Smooth muscle cell (in vitro differentiated cells): ENCODE results near the gene CMSS1. TPM values are rescaled to one million over a fixed set of nuclear protein-coding genes. Genes with fewer than 3 reads are reported as not detected.

Source experiments
- DNase-seq: peaks from one replicate; lab custom pipeline; 2025; ENCODE audit not compliant: unreplicated experiment; lab: John Stamatoyannopoulos, UW
- H2AFZ ChIP-seq: fragments of 200-600 bp; sonication (generic); 2 replicates; pipeline ENCODE4 v1.6.0; 2016; ENCODE audit warnings: antibody characterized with exemption, low read depth, mild to moderate bottlenecking
- H3F3A ChIP-seq: fragments of 200-600 bp; sonication (generic); 2 replicates; pipeline ENCODE4 v1.6.0; 2017; ENCODE audit warnings: antibody characterized with exemption, low read depth
- H3K27ac ChIP-seq: fragments of 200-600 bp; sonication (generic); 2 replicates; pipeline ENCODE4 v1.5.1; 2016; ENCODE audit warnings: low read depth, mild to moderate bottlenecking
- H3K27me3 ChIP-seq: fragments of 200-600 bp; sonication (generic); 2 replicates; pipeline ENCODE4 v1.6.1; 2016; ENCODE audit warnings: low read depth, mild to moderate bottlenecking
- H3K36me3 ChIP-seq: fragments of 200-600 bp; sonication (generic); 2 replicates; pipeline ENCODE4 v1.5.1; 2016; ENCODE audit warnings: low read depth
- H3K4me1 ChIP-seq: fragments of 200-600 bp; sonication (generic); 2 replicates; pipeline ENCODE4 v1.5.1; 2016; ENCODE audit warnings: low read depth
- H3K4me2 ChIP-seq: fragments of 200-600 bp; sonication (generic); 2 replicates; pipeline ENCODE4 v1.6.0; 2016; ENCODE audit warnings: mild to moderate bottlenecking
- H3K4me3 ChIP-seq: fragments of 200-600 bp; sonication (generic); 2 replicates; pipeline ENCODE4 v1.5.1; 2016; ENCODE audit warnings: mild to moderate bottlenecking
- H3K79me2 ChIP-seq: fragments of 200-600 bp; sonication (generic); 2 replicates; pipeline ENCODE4 v1.6.0; 2016; ENCODE audit warnings: low read depth, mild to moderate bottlenecking
- H3K9ac ChIP-seq: fragments of 200-600 bp; sonication (generic); 2 replicates; pipeline ENCODE4 v1.6.0; 2016; ENCODE audit warnings: low read depth
- H3K9me3 ChIP-seq: fragments of 200-600 bp; sonication (generic); replicated peaks from 2 replicates; pipeline ENCODE4 v1.5.1; 2016; ENCODE audit warnings: low read depth
- H4K20me1 ChIP-seq: fragments of 200-600 bp; sonication (generic); 2 replicates; pipeline ENCODE4 v1.6.0; 2016; ENCODE audit warnings: low read depth
- CTCF ChIP-seq: fragments of 200-600 bp; sonication (generic); IDR thresholded peaks from 2 replicates; pipeline ENCODE4 v1.5.1; 2017; ENCODE audit warnings: borderline replicate concordance, mild to moderate bottlenecking, antibody characterized with exemption; ENCODE audit not compliant: insufficient read depth, poor library complexity, severe bottlenecking
- WGBS: methylation state at CpG from one replicate; pipeline ENCODE4 v1.1.7; 2016; ENCODE audit warnings: low lambda C conversion rate; 5-methylcytosine and 5-hydroxymethylcytosine counted together
- polyA plus RNA-seq: library from polyadenylated mRNA; unstranded; fragments of >200 nt; fragmentation: Nextera tagmentation; extraction: Ambion mirVana; gene quantifications from 2 replicates; pipeline ENCODE4 v1.2.1, GENCODE V29; 2016
- total RNA-seq: library from RNA; depleted of rRNA; stranded (reverse); fragments of >200 nt; gene quantifications from 2 replicates; pipeline ENCODE4 v1.2.3, GENCODE V29; 2014

CMSS1 gene
- total and polyA plus RNA-seq, 2 experiments from 2014 or later, result 19.2 to 24.1 TPM

- no peak overlapping the region for H3K4me3 ChIP-seq
- no peak for TF ChIP-seq CTCF
- no peak overlapping the region for H3K4me2 ChIP-seq
- no peak overlapping the region for H3K27ac ChIP-seq
- peaks cover 3% of the 10 kb centered on the region for H3F3A ChIP-seq
- H4K20me1 ChIP-seq, result no peaks in the 10 kb centered on the region
- no peaks in the 10 kb centered on the region for H3K36me3 ChIP-seq
- 96% methylated on average over 5 of the region's 5 CpGs for WGBS
- no peak overlapping the region for H3K9ac ChIP-seq
- H3K27me3 ChIP-seq, result no peaks in the 10 kb centered on the region
- H3K9me3 ChIP-seq, result no peaks in the 10 kb centered on the region
- H3K4me1 ChIP-seq, result no peaks in the 10 kb centered on the region
- no peak for DNase-seq
- H2AFZ ChIP-seq, result no peak overlapping the region
- H3K79me2 ChIP-seq, result no peaks in the 10 kb centered on the region
Measured at GRCh38 chr3:100124201-100124761, 306.6 kb downstream of the CMSS1 start.

GRCh38 chr3:100125161-100125938 is 307.7 kb downstream of the CMSS1 start:
- no peak for DNase-seq
- Histone ChIP-seq H3K4me2 (no peak overlapping the region), H3K9ac (no peak overlapping the region), H3K27me3 (no peaks in the 10 kb centered on the region), H3K4me3 (no peak overlapping the region), H3K27ac (no peak overlapping the region), H3F3A (peaks cover 3% of the 10 kb centered on the region), H4K20me1 (no peaks in the 10 kb centered on the region), H3K36me3 (no peaks in the 10 kb centered on the region), H2AFZ (no peak overlapping the region), H3K79me2 (no peaks in the 10 kb centered on the region), H3K4me1 (no peaks in the 10 kb centered on the region), H3K9me3 (no peaks in the 10 kb centered on the region)
- no peak for TF ChIP-seq CTCF
- 94% methylated on average over 5 of the region's 5 CpGs for WGBS

- no peaks in the 10 kb centered on the region for H3K9me3 ChIP-seq
- H3K27ac ChIP-seq, result no peak overlapping the region
- H4K20me1 ChIP-seq, result no peaks in the 10 kb centered on the region
- no peak for DNase-seq
- 60% methylated on average over 2 of the region's 2 CpGs for WGBS
- H2AFZ ChIP-seq, result no peak overlapping the region
- H3K79me2 ChIP-seq, result no peaks in the 10 kb centered on the region
- H3K36me3 ChIP-seq, result no peaks in the 10 kb centered on the region
- H3F3A ChIP-seq, result peaks cover 3% of the 10 kb centered on the region
- H3K4me2 ChIP-seq, result no peak overlapping the region
- H3K4me3 ChIP-seq, result no peak overlapping the region
- H3K9ac ChIP-seq, result no peak overlapping the region
- no peaks in the 10 kb centered on the region for H3K27me3 ChIP-seq
- no peaks in the 10 kb centered on the region for H3K4me1 ChIP-seq
- no peak for TF ChIP-seq CTCF
Measured at GRCh38 chr3:100127792-100128191, 310.1 kb downstream of the CMSS1 start.

GRCh38 chr3:100128565-100128964 is 310.9 kb downstream of the CMSS1 start:
- H3K27me3 ChIP-seq, result no peaks in the 10 kb centered on the region
- H2AFZ ChIP-seq, result no peak overlapping the region
- peaks cover 3% of the 10 kb centered on the region for H3F3A ChIP-seq
- no peak overlapping the region for H3K4me2 ChIP-seq
- H3K4me3 ChIP-seq, result no peak overlapping the region
- H3K4me1 ChIP-seq, result no peaks in the 10 kb centered on the region
- H3K9me3 ChIP-seq, result no peaks in the 10 kb centered on the region
- no peaks in the 10 kb centered on the region for H3K36me3 ChIP-seq
- no peaks in the 10 kb centered on the region for H4K20me1 ChIP-seq
- H3K79me2 ChIP-seq, result no peaks in the 10 kb centered on the region
- WGBS, result 93% methylated on average over 5 of the region's 5 CpGs
- no peak for DNase-seq
- no peak for TF ChIP-seq CTCF
- no peak overlapping the region for H3K27ac ChIP-seq
- H3K9ac ChIP-seq, result no peak overlapping the region
